Measurements from ENCODE around the gene MICU1. TPM values are rescaled to one million over a fixed set of nuclear protein-coding genes. Genes with fewer than 3 reads are reported as not detected.

The MICU1 gene
- total RNA-seq, 1 experiment from 2014 or later: 70.5 TPM

GRCh38 chr10:72541337-72541736 lies 84.5 kb downstream of the MICU1 start:
- intact Hi-C loops (cut with micrococcal nuclease; ENCODE audit: unreplicated experiment): no loop called here

GRCh38 chr10:72540193-72540807 lies 85.6 kb downstream of the MICU1 start:
- intact Hi-C loops (cut with micrococcal nuclease; ENCODE audit: unreplicated experiment): no loop called here
- CTCF ChIA-PET: no interaction called here
- H3K4me1 ChIP-seq (replicated peaks; ENCODE audit: insufficient read depth): no peaks in the 10 kb centered on the region

More at GRCh38 chr10:72541337-72541736, 84.5 kb downstream of the MICU1 start:
- ChIA-PET CTCF (no interaction called here), POLR2A (ENCODE audit: unreplicated experiment) (no interaction called here)
- Histone ChIP-seq H3K36me3 (ENCODE audit: low read depth) (peaks cover 15% of the 10 kb centered on the region; the same call in 1 of the 2 replicates), H3K27me3 (ENCODE audit: insufficient read depth, low read depth) (no peaks in the 10 kb centered on the region), H3K4me1 (replicated peaks; ENCODE audit: insufficient read depth) (no peaks in the 10 kb centered on the region), H3F3A (ENCODE audit: insufficient read depth, low read depth) (no peaks in the 10 kb centered on the region), H3K9me2 (ENCODE audit: insufficient read depth) (no peaks in the 10 kb centered on the region), H3K27ac (no peak overlapping the region), H3K9me3 (ENCODE audit: insufficient read depth, low read depth) (peaks cover 18% of the 10 kb centered on the region), H2AFZ (no peak overlapping the region), H3K79me2 (ENCODE audit: low read depth) (no peaks in the 10 kb centered on the region), H4K20me1 (ENCODE audit: insufficient read depth) (no peaks in the 10 kb centered on the region), H3K4me3 (no peak overlapping the region), H3K4me2 (no peak overlapping the region)
- DNase-seq: no peak
- BruUV-seq (replicated peaks): no TSS peak
- TF ChIP-seq EZH2 (IDR thresholded peaks at IDR 0.05; ENCODE audit: low read depth): no peak
- TF ChIP-seq CTCF (conservative IDR thresholded peaks at IDR 0.05): no peak

GRCh38 chr10:72539137-72539536 lies 86.7 kb downstream of the MICU1 start:
- CTCF ChIA-PET: no interaction called here
- TF ChIP-seq EZH2 (IDR thresholded peaks at IDR 0.05; ENCODE audit: low read depth) (no peak), CTCF (conservative IDR thresholded peaks at IDR 0.05) (no peak)
- H3K9me2 ChIP-seq (ENCODE audit: insufficient read depth): no peaks in the 10 kb centered on the region
- H3K4me1 ChIP-seq (replicated peaks; ENCODE audit: insufficient read depth): no peaks in the 10 kb centered on the region
- POLR2A ChIA-PET (ENCODE audit: unreplicated experiment): no interaction called here
- peaks cover 15% of the 10 kb centered on the region; the same call in 1 of the 2 replicates for H3K36me3 ChIP-seq (ENCODE audit: low read depth)
- no peak overlapping the region for H3K4me2 ChIP-seq
- no peaks in the 10 kb centered on the region for H3K27me3 ChIP-seq (ENCODE audit: insufficient read depth, low read depth)
- H3K27ac ChIP-seq: no peak overlapping the region
- peaks cover 18% of the 10 kb centered on the region for H3K9me3 ChIP-seq (ENCODE audit: insufficient read depth, low read depth)
- no peak overlapping the region for H3K4me3 ChIP-seq
- no TSS peak for BruUV-seq (replicated peaks)
- no peaks in the 10 kb centered on the region for H3F3A ChIP-seq (ENCODE audit: insufficient read depth, low read depth)
- H2AFZ ChIP-seq: no peak overlapping the region
- H3K79me2 ChIP-seq (ENCODE audit: low read depth): no peaks in the 10 kb centered on the region
- no peaks in the 10 kb centered on the region for H4K20me1 ChIP-seq (ENCODE audit: insufficient read depth)
- no peak for DNase-seq
- intact Hi-C loops (cut with micrococcal nuclease; ENCODE audit: unreplicated experiment): no loop called here

More at GRCh38 chr10:72540193-72540807, 85.6 kb downstream of the MICU1 start:
- Histone ChIP-seq H2AFZ (no peak overlapping the region), H3F3A (ENCODE audit: insufficient read depth, low read depth) (no peaks in the 10 kb centered on the region), H3K27ac (no peak overlapping the region), H3K36me3 (ENCODE audit: low read depth) (peaks cover 15% of the 10 kb centered on the region; the same call in 1 of the 2 replicates), H3K9me2 (ENCODE audit: insufficient read depth) (no peaks in the 10 kb centered on the region), H3K9me3 (ENCODE audit: insufficient read depth, low read depth) (peaks cover 18% of the 10 kb centered on the region), H4K20me1 (ENCODE audit: insufficient read depth) (no peaks in the 10 kb centered on the region), H3K4me2 (no peak overlapping the region), H3K79me2 (ENCODE audit: low read depth) (no peaks in the 10 kb centered on the region), H3K27me3 (ENCODE audit: insufficient read depth, low read depth) (no peaks in the 10 kb centered on the region), H3K4me3 (no peak overlapping the region)
- BruUV-seq (replicated peaks): no TSS peak
- DNase-seq: no peak
- POLR2A ChIA-PET (ENCODE audit: unreplicated experiment): no interaction called here
- no peak for TF ChIP-seq EZH2 (IDR thresholded peaks at IDR 0.05; ENCODE audit: low read depth)
- TF ChIP-seq CTCF (conservative IDR thresholded peaks at IDR 0.05): no peak

Measured in PC-9 (cell line).